PFSK-1 (cell line): ENCODE results near the gene BRMS1.

ENCODE experiments used
- FOXP2 ChIP-seq: optimal IDR thresholded peaks from 2 replicates; pipeline ENCODE3; 2011; ENCODE audit warnings: borderline replicate concordance, control low read depth, inconsistent platforms; ENCODE audit not compliant: insufficient read depth; ENCODE audit errors: extremely low read length, extremely low read depth
- POLR2AphosphoS5 ChIP-seq: IDR thresholded peaks from 2 replicates; pipeline ENCODE4 v1.6.1; 2012; ENCODE audit warnings: low read depth, mild to moderate bottlenecking, control low read depth, low read length, moderate library complexity
- SIN3A ChIP-seq: IDR thresholded peaks from 2 replicates; pipeline ENCODE4 v1.6.1; 2012; ENCODE audit warnings: mild to moderate bottlenecking, low read length, moderate library complexity, borderline replicate concordance; ENCODE audit not compliant: insufficient read depth
- TAF1 ChIP-seq: IDR thresholded peaks from 2 replicates; pipeline ENCODE4 v1.6.1; 2012; ENCODE audit warnings: low read length, control low read depth, borderline replicate concordance; ENCODE audit not compliant: insufficient read depth
- TF ChIP-seq, protein P1 (sequence below), 2 experiments: IDR thresholded peaks; 2 replicates each; pipeline versions ENCODE4 v1.6.1 to v1.8.0; 2011 to 2012; ENCODE audit warnings: low read depth in 2 of 2, low read length in 2 of 2, control low read depth in 1 of 2, inconsistent platforms in 1 of 2, mild to moderate bottlenecking in 1 of 2, moderate library complexity in 1 of 2; ENCODE audit not compliant: insufficient read depth in 1 of 2

DNA sequence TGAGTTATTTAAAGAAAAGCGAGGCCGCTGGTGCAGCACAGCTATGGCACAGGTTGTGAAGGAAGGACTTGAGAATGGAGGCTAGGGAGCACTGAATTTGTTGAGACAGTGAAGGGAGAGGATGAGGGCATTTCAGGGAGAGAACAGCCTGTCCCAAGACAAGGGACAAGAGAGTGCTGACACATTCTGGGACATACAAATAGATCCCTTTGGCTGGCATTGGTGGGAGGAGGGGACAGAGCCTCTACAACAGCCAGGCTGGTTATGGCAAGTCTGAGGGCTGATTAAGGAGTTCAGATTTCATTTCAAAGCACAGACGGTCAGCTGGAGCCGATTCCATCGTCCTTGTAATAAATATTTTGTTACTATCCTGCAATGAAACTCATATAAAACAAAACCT is 28.4 kb upstream of the BRMS1 start:
- no peak for TF ChIP-seq POLR2AphosphoS5
- no peak for TF ChIP-seq TAF1
- TF ChIP-seq SIN3A: no peak
- TF ChIP-seq, protein P1, sequence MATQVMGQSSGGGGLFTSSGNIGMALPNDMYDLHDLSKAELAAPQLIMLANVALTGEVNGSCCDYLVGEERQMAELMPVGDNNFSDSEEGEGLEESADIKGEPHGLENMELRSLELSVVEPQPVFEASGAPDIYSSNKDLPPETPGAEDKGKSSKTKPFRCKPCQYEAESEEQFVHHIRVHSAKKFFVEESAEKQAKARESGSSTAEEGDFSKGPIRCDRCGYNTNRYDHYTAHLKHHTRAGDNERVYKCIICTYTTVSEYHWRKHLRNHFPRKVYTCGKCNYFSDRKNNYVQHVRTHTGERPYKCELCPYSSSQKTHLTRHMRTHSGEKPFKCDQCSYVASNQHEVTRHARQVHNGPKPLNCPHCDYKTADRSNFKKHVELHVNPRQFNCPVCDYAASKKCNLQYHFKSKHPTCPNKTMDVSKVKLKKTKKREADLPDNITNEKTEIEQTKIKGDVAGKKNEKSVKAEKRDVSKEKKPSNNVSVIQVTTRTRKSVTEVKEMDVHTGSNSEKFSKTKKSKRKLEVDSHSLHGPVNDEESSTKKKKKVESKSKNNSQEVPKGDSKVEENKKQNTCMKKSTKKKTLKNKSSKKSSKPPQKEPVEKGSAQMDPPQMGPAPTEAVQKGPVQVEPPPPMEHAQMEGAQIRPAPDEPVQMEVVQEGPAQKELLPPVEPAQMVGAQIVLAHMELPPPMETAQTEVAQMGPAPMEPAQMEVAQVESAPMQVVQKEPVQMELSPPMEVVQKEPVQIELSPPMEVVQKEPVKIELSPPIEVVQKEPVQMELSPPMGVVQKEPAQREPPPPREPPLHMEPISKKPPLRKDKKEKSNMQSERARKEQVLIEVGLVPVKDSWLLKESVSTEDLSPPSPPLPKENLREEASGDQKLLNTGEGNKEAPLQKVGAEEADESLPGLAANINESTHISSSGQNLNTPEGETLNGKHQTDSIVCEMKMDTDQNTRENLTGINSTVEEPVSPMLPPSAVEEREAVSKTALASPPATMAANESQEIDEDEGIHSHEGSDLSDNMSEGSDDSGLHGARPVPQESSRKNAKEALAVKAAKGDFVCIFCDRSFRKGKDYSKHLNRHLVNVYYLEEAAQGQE (IDR thresholded peaks at IDR 0.05; ENCODE audit: insufficient read depth in 1 of 2, low read depth in 2 of 2, low read length in 2 of 2): no peak
- TF ChIP-seq FOXP2: no peak
